ENCODE measurements around the gene CCL25.
A peak's percentile ranks its signal among the peaks of the same experiment; 100 is the strongest.
"Not testable (repeated sequence)": the region's sequence is repeated elsewhere in the genome, so short reads cannot be mapped to it uniquely, and the experiment has no call there.

The CCL25 gene

GRCh38 chr19:8052464-8052859 lies at the start of gene CCL25:
CCL25 (plus strand) TSS chr19:8052760; CDS start chr19:8053050, 290 bp downstream.
- no peak for DNase-seq (ENCODE audit: low read depth in 2 of 2)

- DNase-seq (ENCODE audit: low read depth in 2 of 2), result no peak
These were observed 48.6 kb upstream of the CCL25 start for GRCh38 chr19:8004001-8004400.

GRCh38 chr19:8004723-8005513 lies 47.6 kb upstream of the CCL25 start:
- peak in 1 of 2 donors; percentile 21 for DNase-seq (ENCODE audit: low read depth in 2 of 2)

GRCh38 chr19:8005534-8006256 lies 46.9 kb upstream of the CCL25 start, which contains the start of gene ELAVL1:
ELAVL1 (minus strand) TSS chr19:8005641; CDS start chr19:7991815, 13,826 bp downstream.
- DNase-seq (ENCODE audit: low read depth in 2 of 2), result peak; percentile 73 to 79

- no peak for DNase-seq (ENCODE audit: low read depth in 2 of 2)
These were observed 34.8 kb upstream of the CCL25 start for GRCh38 chr19:8017808-8018207.

GRCh38 chr19:8020681-8021080 lies 31.9 kb upstream of the CCL25 start:
- no peak for DNase-seq (ENCODE audit: low read depth in 2 of 2)

- DNase-seq (ENCODE audit: low read depth in 2 of 2), result no peak
These were observed 31.2 kb upstream of the CCL25 start for GRCh38 chr19:8021374-8021773.

- no peak for DNase-seq (ENCODE audit: low read depth in 2 of 2)
These were observed 30.3 kb upstream of the CCL25 start for GRCh38 chr19:8022275-8022674.

GRCh38 chr19:8023371-8023770 lies 29.2 kb upstream of the CCL25 start:
- no peak for DNase-seq (ENCODE audit: low read depth in 2 of 2)

GRCh38 chr19:8024256-8024655 lies 28.3 kb upstream of the CCL25 start:
- DNase-seq (ENCODE audit: low read depth in 2 of 2), result not testable (repeated sequence)

- DNase-seq (ENCODE audit: low read depth in 2 of 2), result no peak
These were observed 27.2 kb upstream of the CCL25 start for GRCh38 chr19:8025316-8025715.

GRCh38 chr19:8028951-8029491 lies 23.5 kb upstream of the CCL25 start:
- DNase-seq (ENCODE audit: low read depth in 2 of 2), result no peak

GRCh38 chr19:8030960-8031359 lies 21.6 kb upstream of the CCL25 start:
- DNase-seq (ENCODE audit: low read depth in 2 of 2), result no peak

- not testable (repeated sequence) for DNase-seq (ENCODE audit: low read depth in 2 of 2)
These were observed 19.0 kb upstream of the CCL25 start for GRCh38 chr19:8033287-8034177.

GRCh38 chr19:8034178-8034525 lies 18.4 kb upstream of the CCL25 start:
- DNase-seq (ENCODE audit: low read depth in 2 of 2), result no peak

- no peak for DNase-seq (ENCODE audit: low read depth in 2 of 2)
These were observed 16.0 kb upstream of the CCL25 start for GRCh38 chr19:8036434-8037099.

- DNase-seq (ENCODE audit: low read depth in 2 of 2), result no peak
These were observed 13.7 kb upstream of the CCL25 start for GRCh38 chr19:8038815-8039214.

- no peak for DNase-seq (ENCODE audit: low read depth in 2 of 2)
These were observed 13.3 kb upstream of the CCL25 start for GRCh38 chr19:8039231-8039630.

- DNase-seq (ENCODE audit: low read depth in 2 of 2), result no peak
These were observed 11.0 kb upstream of the CCL25 start for GRCh38 chr19:8041531-8041931.

- DNase-seq (ENCODE audit: low read depth in 2 of 2), result no peak
These were observed 9.7 kb upstream of the CCL25 start for GRCh38 chr19:8042900-8043299.

- no peak for DNase-seq (ENCODE audit: low read depth in 2 of 2)
These were observed 8.5 kb upstream of the CCL25 start for GRCh38 chr19:8044018-8044417.

Data from stimulated activated CD4-positive, alpha-beta T cell treated with anti-CD3 and anti-CD28 coated beads, Interleukin-1b, Interleukin-23, amount 100 ng/mL, for 1 hour (primary cell).